HepG2 (cell line): ENCODE measurements around the gene RPS23. TPM values are rescaled to one million over a fixed set of nuclear protein-coding genes. Genes with fewer than 3 reads are reported as not detected.

Experiments
- KLF12 ChIP-seq: sonication (generic); formaldehyde crosslinking; IDR thresholded peaks from 2 replicates; pipeline ENCODE4 v1.4.0; 2020; ENCODE audit warnings: missing genetic modification reagents, borderline replicate concordance
- MIER2 ChIP-seq: IDR thresholded peaks from 2 replicates; pipeline ENCODE4 v1.6.1; 2016; ENCODE audit warnings: missing biosample characterization, missing genetic modification reagents
- NFATC3 ChIP-seq: sonication (generic); formaldehyde crosslinking; IDR thresholded peaks from 2 replicates; pipeline ENCODE4 v1.5.1; 2020; ENCODE audit warnings: mild to moderate bottlenecking, missing genetic modification reagents
- NR2F1 ChIP-seq, 2 experiments: fragments of 450-650 bp in 1 of 2; formaldehyde crosslinking in 1 of 2; IDR thresholded peaks; 2 replicates each; pipeline versions ENCODE4 v1.5.0 to v1.6.1; 2016 to 2020; ENCODE audit warnings: mild to moderate bottlenecking in 1 of 2, missing compliant biosample characterization in 1 of 2, missing genetic modification reagents in 1 of 2, moderate library complexity in 1 of 2
- POLR2G ChIP-seq: fragments of 200-400 bp; formaldehyde crosslinking; IDR thresholded peaks from 2 replicates; pipeline ENCODE4 v1.6.1; 2018; ENCODE audit warnings: mild to moderate bottlenecking, low read depth, low read length, moderate library complexity
- RCOR2 ChIP-seq: IDR thresholded peaks from 2 replicates; pipeline ENCODE4 v1.6.1; 2016; ENCODE audit warnings: missing biosample characterization, missing genetic modification reagents
- RNF219 ChIP-seq: sonication (generic); formaldehyde crosslinking; IDR thresholded peaks from 2 replicates; pipeline ENCODE4 v1.5.0; 2020; ENCODE audit warnings: mild to moderate bottlenecking, missing genetic modification reagents
- SALL1 ChIP-seq: sonication (generic); formaldehyde crosslinking; IDR thresholded peaks from 2 replicates; pipeline ENCODE4 v1.8.0; 2022; ENCODE audit warnings: mild to moderate bottlenecking, missing genetic modification reagents
- ZBTB34 ChIP-seq: sonication (generic); formaldehyde crosslinking; IDR thresholded peaks from 2 replicates; pipeline ENCODE4 v1.8.0; 2022; ENCODE audit warnings: mild to moderate bottlenecking, missing genetic modification reagents
- ZNF205 ChIP-seq: IDR thresholded peaks from 2 replicates; pipeline ENCODE4 v1.6.1; 2018; ENCODE audit warnings: missing biosample characterization, missing genetic modification reagents
- ZNF407 ChIP-seq: sonication (generic); formaldehyde crosslinking; IDR thresholded peaks from one replicate; pipeline ENCODE4 v1.5.1; 2020; ENCODE audit warnings: mild to moderate bottlenecking, missing genetic modification reagents; ENCODE audit errors: not compliant biosample characterization
- polyA plus RNA-seq, 8 experiments: library from polyadenylated mRNA; depleted of rRNA in 3 of 8; stranded (reverse) in 7 of 8; unstranded in 1 of 8; fragments of >200 nt; fragmentation: Illumina TruSeq in 4 of 8; extraction: Trizol in 4 of 8; gene quantifications; 2 replicates each; pipeline versions ENCODE4 v1.2.1 to v1.2.3, GENCODE V29; 2011 to 2016; ENCODE audit warnings: low read depth in 4 of 8, missing spikeins in 1 of 8, mixed read lengths in 1 of 8; ENCODE audit not compliant: insufficient read depth in 1 of 8
- total RNA-seq, 5 experiments: library from RNA; depleted of rRNA; stranded (reverse); fragments of >200 nt; fragmentation: Illumina TruSeq; extraction: Trizol; gene quantifications; 2 replicates each; pipeline ENCODE4 v1.2.3, GENCODE V29; 2016; ENCODE audit warnings: low read depth in 1 of 5

The RPS23 gene
- total and polyA plus RNA-seq, 2 of the 13 experiments (the other 11 are each of a cell fraction or from before 2014, with no cell fraction given) = 3,088 to 3,235 TPM

- TF ChIP-seq ZNF407 (CRISPR knock-in tag) (no peak), POLR2G (no peak), ZBTB34 (no peak), NFATC3 (CRISPR knock-in tag) (no peak), RCOR2 (CRISPR knock-in tag) (no peak), NR2F1 (CRISPR knock-in tag; IDR thresholded peaks at IDR 0.05) (no peak), RNF219 (CRISPR knock-in tag) (no peak), MIER2 (CRISPR knock-in tag) (no peak), SALL1 (CRISPR knock-in tag) (no peak), ZNF205 (CRISPR knock-in tag) (no peak), KLF12 (CRISPR knock-in tag) (no peak)
Measured at GRCh38 chr5:82295959-82296531, 17.9 kb upstream of the RPS23 start (continued).
